Islet precursor cell (in vitro differentiated cells): ENCODE data around the gene ST6GAL1.
A peak's percentile ranks its signal among the peaks of the same experiment; 100 is the strongest.

Experiments used
- DNase-seq: peaks from one replicate; pipeline ENCODE4 v3.0.0-alpha.2; 2018

ST6GAL1 gene

DNA sequence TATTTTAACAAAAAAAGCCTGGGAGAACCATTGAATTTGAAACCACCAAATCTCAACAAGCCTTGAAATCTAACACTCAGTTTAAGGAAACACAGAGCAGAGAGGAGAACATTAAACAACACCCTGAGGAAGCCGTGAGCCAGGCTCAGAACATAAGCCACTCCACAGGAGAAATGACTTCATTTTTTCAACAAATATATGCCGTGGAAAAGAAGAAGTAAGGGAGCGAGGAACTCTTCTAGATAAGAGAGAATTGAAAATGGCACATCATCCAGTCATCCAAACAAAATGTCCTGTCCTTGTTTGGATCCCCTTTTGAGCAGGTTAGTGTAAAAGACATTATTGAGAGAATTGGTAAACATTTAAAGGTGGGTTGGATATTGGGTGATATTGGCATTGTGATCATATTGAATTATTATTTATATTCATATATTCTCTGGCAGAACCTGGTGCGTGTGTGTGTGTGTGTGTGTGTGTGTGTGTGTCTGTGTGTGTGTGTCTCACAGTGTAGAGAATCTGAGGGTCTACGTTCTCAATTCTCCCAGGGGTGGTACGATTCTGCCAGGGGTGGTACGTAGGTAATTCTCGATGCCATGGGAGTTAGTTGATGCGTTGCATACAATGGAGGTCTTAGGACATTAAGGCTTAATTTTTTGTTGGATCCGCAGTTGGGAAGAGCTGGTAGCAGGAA is 94.4 kb downstream of the ST6GAL1 start:
- no peak for DNase-seq

DNA sequence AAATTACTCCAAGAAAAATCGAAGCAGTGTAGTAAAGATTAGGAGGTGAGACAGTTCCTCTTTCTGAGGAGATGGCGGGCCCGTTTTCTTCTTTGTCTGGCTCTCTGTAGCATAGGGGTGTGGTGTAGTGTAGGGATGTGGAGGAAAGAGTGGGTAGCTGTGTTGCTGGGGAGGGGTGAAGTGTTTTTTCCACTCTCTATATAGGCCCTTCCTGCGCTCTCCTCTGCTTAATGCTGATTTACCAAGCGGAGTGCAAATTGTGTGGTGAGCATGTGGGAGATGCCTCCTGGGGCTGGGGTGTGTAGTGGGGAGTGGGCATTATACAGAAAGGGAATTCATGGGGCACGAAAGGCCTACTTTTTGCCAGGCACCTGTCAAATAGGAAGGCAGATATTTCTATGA is 94.9 kb downstream of the ST6GAL1 start:
- no peak for DNase-seq

DNA sequence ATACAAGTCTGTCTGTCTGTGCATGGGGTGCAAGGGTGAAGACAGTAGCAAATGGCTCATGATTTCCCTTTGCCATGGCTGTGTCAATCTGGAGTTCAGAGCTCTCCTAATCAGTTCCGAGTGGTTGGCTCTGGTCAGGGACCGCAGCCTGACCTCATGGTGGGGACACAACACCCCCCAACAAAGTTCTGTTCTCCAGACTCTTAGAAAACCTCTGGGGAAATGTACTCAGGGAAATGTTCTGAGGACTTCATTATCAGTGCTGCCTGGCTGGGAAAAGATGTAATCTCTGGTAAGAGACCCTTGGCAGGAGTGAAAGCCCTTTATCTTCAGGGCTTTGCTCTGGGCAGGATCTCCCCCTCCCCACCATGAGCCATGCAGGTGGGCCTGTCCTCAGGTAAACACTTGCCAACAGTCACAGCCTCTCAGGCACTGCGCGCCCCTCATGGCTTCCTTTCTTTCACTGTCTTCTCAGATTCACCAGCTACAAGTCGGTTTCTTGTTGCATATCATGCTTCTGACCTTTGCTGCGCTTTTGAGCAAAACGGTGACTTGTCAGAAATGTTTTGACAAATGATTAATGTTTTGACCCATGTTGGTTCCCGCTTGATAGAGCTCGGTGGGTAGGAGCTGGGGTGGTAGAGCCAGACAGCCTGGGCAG is 95.5 kb downstream of the ST6GAL1 start:
- DNase-seq = no peak

DNA sequence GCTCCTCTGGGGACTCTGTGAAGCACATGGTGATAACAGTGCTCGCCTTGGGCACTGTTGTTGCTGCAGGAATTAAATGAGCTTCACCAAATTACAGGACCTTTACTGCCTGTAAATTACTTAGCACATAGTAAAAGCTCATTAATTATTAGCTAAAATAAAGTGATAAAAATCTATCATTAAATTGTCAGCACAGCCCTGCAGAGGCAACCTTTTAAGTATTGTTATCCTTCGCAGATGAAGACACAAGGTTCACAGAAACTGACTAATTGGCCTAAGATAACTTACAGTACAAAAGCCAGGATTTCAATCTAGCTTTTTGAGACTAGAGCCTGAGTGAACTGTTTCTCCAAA is 96.0 kb downstream of the ST6GAL1 start:
- DNase-seq = no peak

GRCh38 chr3:187027531-187028278 is 97.4 kb downstream of the ST6GAL1 start:
- DNase-seq = no peak

DNA sequence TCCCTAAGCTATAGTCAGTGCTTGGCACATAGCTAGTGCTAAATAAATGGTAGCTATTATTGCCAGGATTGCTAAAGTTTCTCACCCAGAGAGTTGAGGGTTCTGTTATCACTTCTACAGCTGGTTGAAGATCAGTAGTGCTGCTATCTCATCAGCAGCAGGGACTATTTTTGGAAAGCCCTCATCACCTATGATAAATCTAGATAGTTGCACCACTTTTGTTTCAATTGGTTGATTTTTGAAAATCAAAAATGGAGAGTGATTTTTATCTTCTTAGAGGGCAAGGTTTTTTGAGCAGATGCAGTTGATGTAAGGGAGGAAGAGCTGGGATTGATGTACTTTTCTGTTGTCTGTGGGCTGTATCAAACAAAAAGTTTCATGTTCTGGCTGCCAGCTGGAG is 101.6 kb downstream of the ST6GAL1 start:
- no peak for DNase-seq

GRCh38 chr3:187036394-187036793 is 106.1 kb downstream of the ST6GAL1 start:
- no peak for DNase-seq

DNA sequence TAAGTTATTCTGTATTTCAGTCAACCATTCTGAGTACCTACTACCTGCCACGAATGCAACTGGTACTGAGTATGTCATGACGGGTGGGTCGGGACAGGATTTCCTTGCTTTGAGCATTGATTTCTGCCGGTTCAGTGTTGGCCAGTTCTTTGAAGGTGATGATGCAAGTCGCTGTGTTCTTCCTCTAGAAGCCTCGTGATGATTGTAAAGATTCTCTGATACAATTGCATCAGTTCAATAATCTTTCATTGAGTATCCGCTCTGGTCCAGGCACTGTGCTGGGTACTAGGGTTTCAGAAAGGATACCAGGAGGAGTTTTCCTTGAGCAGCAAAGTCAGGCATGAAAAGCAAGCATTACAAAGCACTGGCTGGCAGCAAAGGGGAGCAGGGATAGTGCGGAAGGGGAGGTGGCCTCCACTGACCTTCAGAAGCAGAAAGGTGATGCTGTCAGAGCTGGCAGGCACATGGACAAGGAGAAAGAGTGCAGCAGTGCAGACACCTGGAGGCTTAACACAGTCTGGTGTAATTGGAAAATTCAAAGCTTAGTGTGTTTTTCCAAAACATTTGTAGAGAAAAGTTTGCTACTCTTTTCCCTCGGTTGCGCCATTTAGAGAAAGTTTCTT is 108.9 kb downstream of the ST6GAL1 start:
- no peak for DNase-seq

DNA sequence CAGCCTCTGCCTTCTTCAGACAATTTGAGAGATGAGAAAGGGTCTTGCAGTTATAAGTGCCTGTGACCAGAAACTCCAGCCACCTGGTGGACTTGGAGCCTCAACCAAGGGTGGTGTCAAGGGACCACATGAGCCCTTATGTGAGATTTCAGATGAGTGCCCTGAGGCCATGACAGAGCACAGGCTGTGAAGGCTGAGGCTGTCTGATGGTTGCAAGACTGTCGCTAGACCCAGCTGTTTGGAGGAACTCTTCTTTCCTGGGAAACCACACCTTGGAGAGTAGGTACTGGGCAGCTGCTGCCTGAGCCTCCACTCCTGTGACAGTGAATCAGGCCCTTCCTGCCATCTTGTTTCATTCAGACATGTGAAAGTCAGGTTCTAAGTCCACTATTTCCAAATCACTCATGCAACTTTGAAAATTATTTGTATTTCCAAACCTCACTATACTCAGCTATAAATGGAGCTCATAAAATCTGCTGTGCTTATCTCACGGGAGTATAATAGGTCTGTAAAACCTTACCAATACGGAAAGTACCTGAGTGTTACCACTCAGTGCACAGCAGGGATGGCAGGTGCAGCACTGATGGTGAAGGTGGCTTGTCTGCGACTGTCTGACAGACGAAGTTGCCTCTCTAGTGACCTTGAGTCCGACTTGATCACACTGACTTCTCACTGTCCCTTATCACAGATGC is 109.5 kb downstream of the ST6GAL1 start:
- no peak for DNase-seq

DNA sequence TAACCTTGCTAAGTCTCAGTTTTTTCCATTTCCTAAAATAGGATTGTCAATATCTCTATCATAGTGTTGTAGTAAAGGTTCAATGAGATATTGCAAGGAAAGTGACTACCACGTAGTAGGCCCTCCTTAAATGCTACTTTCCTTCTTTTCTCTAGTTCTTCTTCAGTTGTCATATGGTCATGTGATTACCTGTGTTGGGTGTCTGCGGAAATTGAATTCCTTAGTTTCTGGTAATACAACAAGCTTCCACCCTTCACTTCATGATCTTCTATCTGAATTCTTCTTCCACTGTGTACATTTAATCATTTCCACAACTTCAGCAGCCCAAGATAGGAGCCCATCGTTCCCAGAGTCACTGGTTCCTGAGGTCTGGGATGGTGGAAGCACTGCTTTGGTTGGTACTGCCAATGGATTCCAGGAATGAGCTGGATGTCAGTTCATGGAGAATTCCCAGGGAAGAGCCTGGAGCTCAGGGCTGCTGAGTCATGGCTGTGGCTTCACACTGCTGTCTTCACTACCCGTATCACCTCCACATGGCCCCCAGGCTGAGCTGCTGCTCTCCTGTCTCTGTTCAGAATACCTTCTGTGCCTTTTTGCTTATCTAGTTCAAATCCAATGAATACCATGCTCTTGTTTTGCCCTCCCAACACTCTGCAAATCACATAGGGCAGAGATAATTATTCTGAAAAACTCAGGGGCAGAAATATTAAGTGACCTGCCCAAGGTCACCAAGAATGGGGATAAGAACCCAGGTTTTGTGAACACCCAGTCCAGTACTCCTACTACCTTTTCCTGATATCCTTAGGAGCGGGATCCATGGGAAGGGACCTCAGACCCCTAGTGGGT is 110.4 kb downstream of the ST6GAL1 start:
- DNase-seq = peak; percentile 89

DNA sequence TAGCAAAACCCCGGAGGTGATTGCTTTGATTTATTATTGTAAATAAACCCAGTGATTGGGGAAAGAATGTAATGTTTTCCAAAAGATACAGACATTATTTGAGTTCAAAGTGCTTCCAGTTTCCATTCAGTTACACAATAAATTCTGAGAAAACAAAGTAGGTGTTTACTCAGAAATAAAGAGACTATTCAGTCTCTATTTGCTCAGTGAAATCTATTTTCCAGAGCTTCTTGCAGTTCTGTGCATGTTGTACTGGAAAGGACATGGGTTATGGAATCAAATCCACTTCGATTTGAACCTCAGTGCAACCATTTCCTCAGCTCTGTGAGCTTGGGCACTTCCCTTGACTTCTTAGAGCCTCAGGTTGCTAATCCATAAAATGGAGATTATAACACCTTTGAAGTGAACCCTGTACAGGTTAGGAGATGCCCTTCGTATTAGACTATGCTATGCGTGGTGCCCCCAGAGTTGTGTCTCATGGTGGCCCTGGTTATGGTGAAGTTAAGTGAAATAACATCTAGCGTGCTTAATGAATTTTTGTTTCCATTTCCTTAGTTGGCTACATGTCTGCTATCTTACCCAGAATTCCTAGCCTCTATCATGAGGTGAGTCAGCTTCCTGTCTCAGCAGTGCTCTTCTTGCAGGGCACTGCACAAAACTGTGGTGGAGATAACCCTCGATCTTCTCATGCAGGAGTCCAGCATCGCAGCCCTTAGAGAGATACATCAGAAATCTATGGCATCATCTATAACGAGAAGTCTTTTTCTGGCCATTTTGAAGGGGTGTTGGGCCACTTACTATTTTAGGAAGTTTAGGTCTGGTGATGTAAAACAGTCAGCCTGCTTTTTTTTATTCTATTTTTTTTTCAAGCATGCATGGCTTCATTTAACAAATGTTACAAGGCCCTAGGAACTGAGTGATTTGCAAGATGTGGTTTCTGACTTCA is 111.3 kb downstream of the ST6GAL1 start:
- no peak for DNase-seq

DNA sequence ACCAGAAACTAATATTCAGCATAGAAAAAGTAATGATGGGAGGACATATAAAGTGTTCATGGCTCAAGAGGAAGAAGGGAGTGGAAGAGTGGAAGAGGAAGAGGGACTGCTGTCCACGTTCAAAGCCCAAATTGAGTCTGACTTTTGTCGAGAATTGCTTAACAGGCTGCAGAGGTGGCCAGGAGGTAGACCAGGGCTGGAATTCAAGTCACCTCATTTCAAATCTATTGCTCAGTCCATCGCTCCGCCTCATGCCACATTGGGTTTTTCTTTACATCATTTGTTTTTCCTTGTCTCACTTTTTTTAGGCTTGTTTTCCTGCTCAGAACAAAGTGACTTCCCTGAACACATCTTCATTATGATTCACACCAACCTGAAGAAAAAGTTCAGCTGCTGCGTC is 112.0 kb downstream of the ST6GAL1 start:
- no peak for DNase-seq

- DNase-seq = no peak
These were observed 112.6 kb downstream of the ST6GAL1 start for GRCh38 chr3:187042874-187043458.

DNA sequence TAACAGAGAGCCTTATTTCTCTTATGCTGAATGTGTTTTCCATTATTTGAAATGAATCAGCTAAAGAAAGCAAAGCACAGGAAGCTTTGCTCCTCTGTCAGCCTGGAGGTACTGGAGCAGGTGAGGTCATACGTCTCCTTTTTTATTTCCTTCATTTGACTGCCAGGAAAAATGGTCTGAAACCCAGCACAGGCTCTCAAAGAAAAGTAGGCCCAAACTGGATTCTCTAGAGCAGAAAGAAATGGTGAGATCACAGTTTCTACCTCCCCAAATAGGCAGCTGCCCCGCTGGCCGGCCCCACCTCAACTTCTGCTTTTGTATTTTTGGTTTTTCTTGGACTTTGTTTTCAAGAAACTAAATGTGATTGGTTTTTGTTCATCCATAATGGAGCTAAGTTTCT is 113.9 kb downstream of the ST6GAL1 start:
- no peak for DNase-seq

GRCh38 chr3:187044867-187045552 is 114.7 kb downstream of the ST6GAL1 start:
- no peak for DNase-seq

DNA sequence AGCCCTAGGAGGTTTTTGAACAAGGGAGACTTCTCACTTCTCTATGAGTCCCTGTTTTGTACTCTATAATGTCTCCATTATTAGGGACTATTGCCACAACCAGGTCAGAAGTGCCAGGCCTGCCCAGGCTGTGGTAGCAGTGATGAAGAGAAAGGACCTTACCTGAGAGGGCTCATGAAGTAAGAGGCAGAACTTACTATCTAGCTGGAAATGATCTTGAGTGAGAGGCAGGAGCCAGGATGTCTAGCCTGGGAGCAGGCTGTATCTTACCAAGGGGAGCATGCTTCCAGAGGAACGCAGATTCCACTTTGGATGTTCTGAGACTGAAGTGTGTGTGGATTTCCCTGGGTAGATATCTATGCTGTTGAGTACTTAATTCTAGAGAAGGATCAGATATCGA is 115.7 kb downstream of the ST6GAL1 start:
- no peak for DNase-seq

GRCh38 chr3:187049462-187050101 is 119.3 kb downstream of the ST6GAL1 start:
- DNase-seq = no peak

DNA sequence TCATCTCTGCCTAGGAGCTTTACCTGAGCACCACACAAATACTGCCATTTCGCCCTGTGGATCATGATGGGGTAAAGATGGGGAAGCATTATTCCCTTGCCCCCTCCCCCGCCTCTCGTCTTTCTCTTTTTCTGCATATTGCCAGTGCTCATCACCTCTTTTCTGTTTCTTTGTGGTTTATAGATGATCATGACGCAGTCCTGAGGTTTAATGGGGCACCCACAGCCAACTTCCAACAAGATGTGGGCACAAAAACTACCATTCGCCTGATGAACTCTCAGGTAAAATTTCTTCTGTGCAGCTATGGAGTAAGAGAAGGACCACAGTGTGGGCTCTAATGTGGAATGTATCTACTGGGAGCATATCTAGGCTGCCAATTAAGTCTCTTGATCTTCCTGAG is 120.7 kb downstream of the ST6GAL1 start:
- no peak for DNase-seq

DNA sequence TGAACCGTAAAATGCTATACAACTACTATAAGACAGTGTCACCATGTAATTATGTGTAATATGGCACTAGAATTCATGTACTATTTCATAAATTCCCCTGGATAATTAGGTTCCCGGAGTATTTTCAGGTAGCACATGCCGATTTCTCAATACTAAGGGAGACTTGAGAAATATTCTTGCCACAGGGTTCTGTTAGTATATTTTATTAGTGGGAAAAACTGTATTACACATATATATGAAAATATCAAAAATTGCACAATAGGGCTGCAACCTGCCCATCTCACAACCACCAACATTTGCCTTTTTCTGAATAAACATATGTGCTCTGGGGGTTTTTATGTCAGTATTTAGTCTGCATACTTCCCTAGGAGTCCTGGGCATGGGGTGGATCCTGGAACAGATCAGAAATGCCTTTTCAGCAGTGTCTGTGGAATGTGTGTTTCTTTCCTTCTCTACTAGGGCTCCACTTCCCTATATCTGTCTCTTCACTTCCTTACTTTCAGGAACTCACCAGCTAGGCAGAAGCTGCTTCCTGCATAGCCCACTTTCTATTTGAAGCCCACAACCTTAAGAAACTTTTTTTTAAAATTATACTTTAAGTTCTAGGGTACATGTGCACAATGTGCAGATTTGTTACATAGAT is 121.5 kb downstream of the ST6GAL1 start:
- no peak for DNase-seq
